Right cardiac atrium (tissue), 5 donors: ENCODE results near the gene LGI4. TPM values are rescaled to one million over a fixed set of nuclear protein-coding genes. Genes with fewer than 3 reads are reported as not detected.

ENCODE experiments used
- ATAC-seq, 2 donors: fragments of 200-7000 bp; cut with Tn5 transposase; one replicate each; pipeline versions ENCODE4 v1.8.0 to v1.9.1; 2020; ENCODE audit warnings: moderate library complexity in 2 of 2, mild to moderate bottlenecking in 1 of 2
- DNase-seq, 3 donors: peaks; one replicate each; pipeline ENCODE4 v3.0.0-alpha.2; 2020
- H3K27ac ChIP-seq: one replicate; pipeline ENCODE4 v1.5.1; 2013; ENCODE audit warnings: mild to moderate bottlenecking, low read length, control low read depth, moderate library complexity
- H3K27me3 ChIP-seq: one replicate; pipeline ENCODE4 v1.6.1; 2013; ENCODE audit not compliant: control insufficient read depth, insufficient read depth
- H3K4me1 ChIP-seq: one replicate; pipeline ENCODE4 v1.6.1; 2013; ENCODE audit warnings: low read length; ENCODE audit not compliant: control insufficient read depth, insufficient read depth
- H3K4me3 ChIP-seq: one replicate; pipeline ENCODE4 v1.5.1; 2013; ENCODE audit warnings: low read length, control low read depth
- H3K9me3 ChIP-seq: one replicate; pipeline ENCODE4 v1.6.1; 2013; ENCODE audit warnings: low read length; ENCODE audit not compliant: control insufficient read depth
- WGBS: extraction: QIAGEN DNeasy Blood & Tissue Kit; methylation state at CpG from one replicate; pipeline ENCODE4 v1.1.7; 2013; 5-methylcytosine and 5-hydroxymethylcytosine counted together
- intact Hi-C, 4 donors: fragments of 100-400 bp; cut with DNase I; formaldehyde crosslinking; loops; one replicate each; pipeline versions ENCODE4 v1.11.0 to v1.14.0; 2022 to 2023
- polyA plus RNA-seq: library from polyadenylated mRNA; stranded (reverse); fragments of 200-250 nt; gene quantifications from one replicate; pipeline ENCODE4 v1.2.3, GENCODE V29; 2013
- total RNA-seq, 4 donors: library from RNA; stranded (reverse); fragmentation: NEBNext Ultra II Directional; extraction: Animal tissue kit (Norgen Biotek cat#: 25700); gene quantifications; one replicate each; pipeline ENCODE4 v1.2.1, GENCODE V29; 2021
- donor health status: healthy with polysubstance abuse.
- donor health status: DM: no; HTN: yes; CAD: no.
- donor health status: DM: no; HTN: no; CAD: no.
- donor health status: DM: no; HTN: yes; CAD: no; lungs with severe emphysema.
- donor health status: DM: yes; HTN: yes; CAD: no.

The LGI4 gene
- total and polyA plus RNA-seq, 5 donors = 25.0 to 40.9 (median 35.6) TPM

- Histone ChIP-seq H3K27me3 (no peaks in the 10 kb centered on the region), H3K4me1 (peaks cover 2% of the 10 kb centered on the region), H3K4me3 (no peak overlapping the region), H3K9me3 (no peaks in the 10 kb centered on the region), H3K27ac (no peak overlapping the region)
- DNase-seq (no peak), ATAC-seq (no peak)
- 86% methylated on average over 9 of the region's 9 CpGs for WGBS
- intact Hi-C loops = no loop called here
Observed at GRCh38 chr19:35128398-35129057, 6.3 kb downstream of the LGI4 start.

GRCh38 chr19:35127871-35128270 is 7.0 kb downstream of the LGI4 start:
- H3K27me3 ChIP-seq = no peaks in the 10 kb centered on the region
- intact Hi-C loops = no loop called here
- H3K27ac ChIP-seq = no peak overlapping the region
- no peaks in the 10 kb centered on the region for H3K9me3 ChIP-seq
- H3K4me1 ChIP-seq = peaks cover 4% of the 10 kb centered on the region
- no peak for DNase-seq
- WGBS = 80% methylated on average over 7 of the region's 7 CpGs
- H3K4me3 ChIP-seq = no peak overlapping the region
- no peak for ATAC-seq

- DNase-seq (peak; percentile 36 to 85 (median 74)), ATAC-seq (no peak)
- Histone ChIP-seq H3K9me3 (no peaks in the 10 kb centered on the region), H3K27me3 (no peaks in the 10 kb centered on the region), H3K4me3 (no peak overlapping the region), H3K27ac (no peak overlapping the region), H3K4me1 (peaks cover 4% of the 10 kb centered on the region)
- 42% methylated on average over 20 of the region's 20 CpGs for WGBS
- intact Hi-C loops = no loop called here
Observed at GRCh38 chr19:35126624-35126959, 8.3 kb downstream of the LGI4 start.

GRCh38 chr19:35125749-35126623 is 8.9 kb downstream of the LGI4 start:
- intact Hi-C loops = no loop called here

GRCh38 chr19:35125270-35125717 is 9.6 kb downstream of the LGI4 start:
- H3K27ac ChIP-seq = peak overlapping the region; percentile 25
- ATAC-seq (no peak), DNase-seq (peak in 1 of 3 donors; percentile 67)
- H3K4me1 ChIP-seq = peaks cover 4% of the 10 kb centered on the region
- intact Hi-C loops = no loop called here
- no peaks in the 10 kb centered on the region for H3K9me3 ChIP-seq
- no peaks in the 10 kb centered on the region for H3K27me3 ChIP-seq
- 86% methylated on average over 19 of the region's 19 CpGs for WGBS
- no peak overlapping the region for H3K4me3 ChIP-seq

More at GRCh38 chr19:35125749-35126623, 8.9 kb downstream of the LGI4 start:
- 75% methylated on average over 35 of the region's 35 CpGs for WGBS
- Histone ChIP-seq H3K27me3 (no peaks in the 10 kb centered on the region), H3K4me1 (peaks cover 4% of the 10 kb centered on the region), H3K9me3 (no peaks in the 10 kb centered on the region), H3K4me3 (no peak overlapping the region), H3K27ac (no peak overlapping the region)
- no peak for ATAC-seq
- DNase-seq = no peak

GRCh38 chr19:35124098-35125060 is 10.5 kb downstream of the LGI4 start:
- intact Hi-C loops = no loop called here
- Histone ChIP-seq H3K27ac (peak overlapping the region; percentile 75), H3K9me3 (no peaks in the 10 kb centered on the region), H3K4me1 (peaks cover 4% of the 10 kb centered on the region), H3K4me3 (peak overlapping the region; percentile 11), H3K27me3 (no peaks in the 10 kb centered on the region)
- ATAC-seq (peak; percentile 93 to 95), DNase-seq (peak; percentile 97 to 98 (median 98))
- WGBS = 7% methylated on average over 42 of the region's 42 CpGs

- DNase-seq (peak; percentile 79 to 83 (median 81)), ATAC-seq (peak; percentile 21 to 31)
- WGBS = 62% methylated on average over 5 of the region's 5 CpGs
- H3K27ac ChIP-seq = peak overlapping the region; percentile 75
- H3K4me1 ChIP-seq = peaks cover 4% of the 10 kb centered on the region
- H3K4me3 ChIP-seq = no peak overlapping the region
- no peaks in the 10 kb centered on the region for H3K9me3 ChIP-seq
- intact Hi-C loops = no loop called here
- H3K27me3 ChIP-seq = no peaks in the 10 kb centered on the region
Observed at GRCh38 chr19:35123573-35123972, 11.3 kb downstream of the LGI4 start.

- peaks cover 4% of the 10 kb centered on the region for H3K4me1 ChIP-seq
- H3K4me3 ChIP-seq = no peak overlapping the region
- no peak for ATAC-seq
Observed at GRCh38 chr19:35122687-35123551, 11.9 kb downstream of the LGI4 start.

GRCh38 chr19:35120898-35121297 is 14.0 kb downstream of the LGI4 start:
- H3K27ac ChIP-seq = no peak overlapping the region
- ATAC-seq (no peak), DNase-seq (peak in 1 of 3 donors; percentile 5)
- peaks cover 4% of the 10 kb centered on the region for H3K4me1 ChIP-seq
- H3K4me3 ChIP-seq = no peak overlapping the region
- 73% methylated on average over 7 of the region's 7 CpGs for WGBS
- no peaks in the 10 kb centered on the region for H3K9me3 ChIP-seq
- no peaks in the 10 kb centered on the region for H3K27me3 ChIP-seq
- intact Hi-C loops = no loop called here

More at GRCh38 chr19:35122687-35123551, 11.9 kb downstream of the LGI4 start:
- peak in 1 of 3 donors; percentile 58 for DNase-seq
- Histone ChIP-seq H3K9me3 (no peaks in the 10 kb centered on the region), H3K27me3 (no peaks in the 10 kb centered on the region), H3K27ac (peak overlapping the region; percentile 75)
- WGBS = 80% methylated on average over 19 of the region's 19 CpGs
- intact Hi-C loops = no loop called here

- intact Hi-C loops = no loop called here
- H3K9me3 ChIP-seq = no peaks in the 10 kb centered on the region
- DNase-seq (peak in 1 of 3 donors; percentile 47), ATAC-seq (no peak)
- peaks cover 4% of the 10 kb centered on the region for H3K4me1 ChIP-seq
- H3K4me3 ChIP-seq = no peak overlapping the region
- H3K27me3 ChIP-seq = no peaks in the 10 kb centered on the region
- H3K27ac ChIP-seq = no peak overlapping the region
- 63% methylated on average over 7 of the region's 7 CpGs for WGBS
Observed at GRCh38 chr19:35120492-35120891, 14.4 kb downstream of the LGI4 start.
